ENCODE data around the gene DNASE1L1.
A peak's percentile ranks its signal among the peaks of the same experiment; 100 is the strongest.
"Not testable (repeated sequence)": the region's sequence is repeated elsewhere in the genome, so short reads cannot be mapped to it uniquely, and the experiment has no call there.

Gene DNASE1L1

GRCh38 chrX:154404625-154405192, 4.3 kb downstream of the DNASE1L1 start:
- TF ChIP-seq POLR2A (IDR thresholded peaks at IDR 0.05; ENCODE audit: low read depth, low read length), result no peak
- FAIRE-seq, result no peak
- DNase-seq (ENCODE audit: insufficient read length, low spot score), result no peak

- no peak for FAIRE-seq
- DNase-seq (ENCODE audit: insufficient read length, low spot score), result no peak
- TF ChIP-seq POLR2A (IDR thresholded peaks at IDR 0.05; ENCODE audit: low read depth, low read length), result no peak
Measured at GRCh38 chrX:154403858-154404257, 5.2 kb downstream of the DNASE1L1 start.

- TF ChIP-seq POLR2A (IDR thresholded peaks at IDR 0.05; ENCODE audit: low read depth, low read length), result no peak
- DNase-seq (ENCODE audit: insufficient read length, low spot score) (no peak), FAIRE-seq (no peak)
Measured at GRCh38 chrX:154403192-154403591, 5.9 kb downstream of the DNASE1L1 start.

GRCh38 chrX:154402622-154403127, 6.4 kb downstream of the DNASE1L1 start:
- TF ChIP-seq POLR2A (IDR thresholded peaks at IDR 0.05; ENCODE audit: low read depth, low read length), result no peak
- FAIRE-seq (no peak), DNase-seq (ENCODE audit: insufficient read length, low spot score) (no peak)

GRCh38 chrX:154401918-154402621, 7.0 kb downstream of the DNASE1L1 start:
- FAIRE-seq (no peak), DNase-seq (ENCODE audit: insufficient read length, low spot score) (no peak)
- 0 out of 2 replicates have a peak, but pooled peaks have one; percentile 6 for TF ChIP-seq POLR2A (IDR thresholded peaks at IDR 0.05; ENCODE audit: low read depth, low read length)

- FAIRE-seq (no peak), DNase-seq (ENCODE audit: insufficient read length, low spot score) (no peak)
- TF ChIP-seq POLR2A (IDR thresholded peaks at IDR 0.05; ENCODE audit: low read depth, low read length), result 0 out of 2 replicates have a peak, but pooled peaks have one; percentile 48
Measured at GRCh38 chrX:154401045-154401799, 7.8 kb downstream of the DNASE1L1 start.

- FAIRE-seq; DNase-seq (ENCODE audit: insufficient read length, low spot score): not testable (repeated sequence)
Measured at GRCh38 chrX:154400369-154400817, 8.7 kb downstream of the DNASE1L1 start.

- DNase-seq (ENCODE audit: insufficient read length, low spot score), result no peak
- no peak for TF ChIP-seq POLR2A (IDR thresholded peaks at IDR 0.05; ENCODE audit: low read depth, low read length)
- no peak for FAIRE-seq
Measured at GRCh38 chrX:154399527-154400368, 9.3 kb downstream of the DNASE1L1 start.

- DNase-seq (ENCODE audit: insufficient read length, low spot score) (no peak), FAIRE-seq (no peak)
Measured at GRCh38 chrX:154398668-154399526, 10.2 kb downstream of the DNASE1L1 start.

GRCh38 chrX:154397888-154398667, 11.0 kb downstream of the DNASE1L1 start, which contains the start of gene RPL10:
Gene RPL10 (plus strand): TSS chrX:154398377. CDS start chrX:154398520, 143 bp downstream.
- DNase-seq (ENCODE audit: insufficient read length, low spot score), result peak; percentile 71
- peak; percentile 99 for TF ChIP-seq POLR2A (IDR thresholded peaks at IDR 0.05; ENCODE audit: low read depth, low read length)
- FAIRE-seq, result no peak

More at GRCh38 chrX:154398668-154399526, 10.2 kb downstream of the DNASE1L1 start:
- no peak for TF ChIP-seq POLR2A (IDR thresholded peaks at IDR 0.05; ENCODE audit: low read depth, low read length)

- DNase-seq (ENCODE audit: insufficient read length, low spot score), result no peak
- no peak for FAIRE-seq
- no peak for TF ChIP-seq POLR2A (IDR thresholded peaks at IDR 0.05; ENCODE audit: low read depth, low read length)
Measured at GRCh38 chrX:154396973-154397887, 11.8 kb downstream of the DNASE1L1 start.

- FAIRE-seq; DNase-seq (ENCODE audit: insufficient read length, low spot score): not testable (repeated sequence)
Measured at GRCh38 chrX:154396363-154396762, 12.7 kb downstream of the DNASE1L1 start.

GRCh38 chrX:154389812-154390747, 19.0 kb downstream of the DNASE1L1 start:
- not testable (repeated sequence) for DNase-seq (ENCODE audit: insufficient read length, low spot score); FAIRE-seq

GRCh38 chrX:154388649-154389048, 20.4 kb downstream of the DNASE1L1 start:
- not testable (repeated sequence) for DNase-seq (ENCODE audit: insufficient read length, low spot score); FAIRE-seq

GRCh38 chrX:154388094-154388493, 21.0 kb downstream of the DNASE1L1 start:
- DNase-seq (ENCODE audit: insufficient read length, low spot score); FAIRE-seq: not testable (repeated sequence)

All from H54 (cell line).